ENCODE results near the gene RNU6-1. TPM values are rescaled to one million over a fixed set of nuclear protein-coding genes. Genes with fewer than 3 reads are reported as not detected.

RNU6-1 gene
- polyA plus RNA-seq, 2 of the 4 experiments (the other 2 are of a cell fraction) = not detected

- FAIRE-seq (no peak), ATAC-seq (no peak), DNase-seq (ENCODE audit: low read depth in 1 of 2, low spot score in 1 of 2) (no peak)
- Histone ChIP-seq H3K27ac (no peak overlapping the region), H3K4me3 (no peak overlapping the region), H3K4me1 (no peaks in the 10 kb centered on the region), H3K9me3 (no peaks in the 10 kb centered on the region), H3K4me2 (no peak overlapping the region)
- 82% methylated on average over 5 of the region's 6 CpGs for WGBS (ENCODE audit: missing lambda C conversion rate)
- CTCF ChIA-PET = no interaction called here
- TF ChIP-seq ZFP36 (IDR thresholded peaks at IDR 0.05; ENCODE audit: borderline replicate concordance, partially characterized antibody) = no peak
- no peak for TF ChIP-seq HOXB13 (CRISPR knock-in tag; IDR thresholded peaks at IDR 0.05; ENCODE audit: low read depth)
- no peak for TF ChIP-seq POLR2A (IDR thresholded peaks at IDR 0.05; ENCODE audit: low read length)
- TF ChIP-seq JUNB (IDR thresholded peaks at IDR 0.05) = no peak
- no peak for TF ChIP-seq JUN (IDR thresholded peaks at IDR 0.05)
- no peak for TF ChIP-seq RNF2 (IDR thresholded peaks at IDR 0.05; ENCODE audit: borderline replicate concordance, low read depth)
- no peak for TF ChIP-seq NR3C1 (IDR thresholded peaks at IDR 0.05)
- TF ChIP-seq CHD4 (IDR thresholded peaks at IDR 0.05; ENCODE audit: borderline replicate concordance) = no peak
- TF ChIP-seq CHD2 (IDR thresholded peaks at IDR 0.05; ENCODE audit: low read length, partially characterized antibody) = no peak
- no peak for TF ChIP-seq ZC3H11A (IDR thresholded peaks at IDR 0.05)
- no peak for TF ChIP-seq FOXS1 (CRISPR knock-in tag; IDR thresholded peaks at IDR 0.05)
- no peak for TF ChIP-seq ZNF302 (CRISPR knock-in tag; IDR thresholded peaks at IDR 0.05)
- POLR2A ChIA-PET = no interaction called here
Observed at GRCh38 chr15:67809866-67810265, 30.0 kb downstream of the RNU6-1 start.

GRCh38 chr15:67809441-67809840 is 30.4 kb downstream of the RNU6-1 start:
- no peak for DNase-seq (ENCODE audit: low read depth in 1 of 2, low spot score in 1 of 2)
- H3K9me3 ChIP-seq = no peaks in the 10 kb centered on the region
- CTCF ChIA-PET = interaction anchor here (0.8 kb wide), 1 partner anchor 16 kb away, joined by 3 read pairs; no protein-coding TSS in a partner anchor
- POLR2A ChIA-PET = no interaction called here
- H3K4me1 ChIP-seq = no peaks in the 10 kb centered on the region
- FAIRE-seq = no peak
- H3K27ac ChIP-seq = no peak overlapping the region
- H3K4me3 ChIP-seq = no peak overlapping the region
- H3K4me2 ChIP-seq = no peak overlapping the region
- ATAC-seq = no peak
- 76% methylated on average over 5 of the region's 5 CpGs for WGBS (ENCODE audit: missing lambda C conversion rate)
- TF ChIP-seq JUNB (IDR thresholded peaks at IDR 0.05) = no peak
- no peak for TF ChIP-seq NPAS2 (CRISPR knock-in tag; IDR thresholded peaks at IDR 0.05; ENCODE audit: borderline replicate concordance)
- no peak for TF ChIP-seq CHD4 (IDR thresholded peaks at IDR 0.05; ENCODE audit: borderline replicate concordance)
- no peak for TF ChIP-seq HOXB13 (CRISPR knock-in tag; IDR thresholded peaks at IDR 0.05; ENCODE audit: low read depth)
- no peak for TF ChIP-seq ELK1 (IDR thresholded peaks at IDR 0.05; ENCODE audit: low read depth, low read length)
- no peak for TF ChIP-seq BHLHE40 (IDR thresholded peaks at IDR 0.05; ENCODE audit: low read depth, low read length)
- no peak for TF ChIP-seq HEYL (CRISPR knock-in tag; IDR thresholded peaks at IDR 0.05)
- no peak for TF ChIP-seq MAX (IDR thresholded peaks at IDR 0.05)
- no peak for TF ChIP-seq PBX3 (IDR thresholded peaks at IDR 0.05)
- no peak for TF ChIP-seq MAFK (IDR thresholded peaks at IDR 0.05; ENCODE audit: partially characterized antibody)
- no peak for TF ChIP-seq ZFP36 (IDR thresholded peaks at IDR 0.05; ENCODE audit: borderline replicate concordance, partially characterized antibody)
- no peak for TF ChIP-seq CHD2 (IDR thresholded peaks at IDR 0.05; ENCODE audit: low read length, partially characterized antibody)

- no peak for DNase-seq (ENCODE audit: low read depth in 1 of 2, low spot score in 1 of 2)
- Histone ChIP-seq H3K4me3 (no peak overlapping the region), H3K4me1 (no peaks in the 10 kb centered on the region), H3K4me2 (no peak overlapping the region), H3K9me3 (no peaks in the 10 kb centered on the region), H3K27ac (no peak overlapping the region)
- 73% methylated on average over 7 of the region's 7 CpGs for WGBS (ENCODE audit: missing lambda C conversion rate)
- FAIRE-seq = no peak
- ChIA-PET POLR2A (no interaction called here), CTCF (interaction anchor here (0.8 to 1.5 kb wide), 3 partner anchors 15 to 352 kb away, joined by 3 to 5 read pairs (median 3); no protein-coding TSS in a partner anchor)
- no peak for ATAC-seq
- no peak for TF ChIP-seq MAFK (IDR thresholded peaks at IDR 0.05; ENCODE audit: partially characterized antibody)
- no peak for TF ChIP-seq REST (IDR thresholded peaks at IDR 0.05)
- TF ChIP-seq FOSL2 (IDR thresholded peaks at IDR 0.05) = no peak
- TF ChIP-seq FOSL2 (CRISPR knock-in tag; IDR thresholded peaks at IDR 0.05) = no peak
- TF ChIP-seq ZNF302 (CRISPR knock-in tag; IDR thresholded peaks at IDR 0.05) = no peak
- TF ChIP-seq EP300 (IDR thresholded peaks at IDR 0.05) = no peak
- no peak for TF ChIP-seq MYC (IDR thresholded peaks at IDR 0.05; ENCODE audit: borderline replicate concordance, low read length)
- no peak for TF ChIP-seq TFCP2L1 (CRISPR knock-in tag; IDR thresholded peaks at IDR 0.05)
- no peak for TF ChIP-seq MAZ (IDR thresholded peaks at IDR 0.05; ENCODE audit: borderline replicate concordance, low read depth, low read length)
- TF ChIP-seq CEBPB (IDR thresholded peaks at IDR 0.05) = no peak
- TF ChIP-seq HEYL (CRISPR knock-in tag; IDR thresholded peaks at IDR 0.05) = no peak
- TF ChIP-seq NPAS2 (CRISPR knock-in tag; IDR thresholded peaks at IDR 0.05; ENCODE audit: borderline replicate concordance) = no peak
- no peak for TF ChIP-seq KDM1A (IDR thresholded peaks at IDR 0.05; ENCODE audit: low read depth)
- no peak for TF ChIP-seq RNF2 (IDR thresholded peaks at IDR 0.05; ENCODE audit: borderline replicate concordance, low read depth)
- TF ChIP-seq POLR2AphosphoS2 (conservative IDR thresholded peaks at IDR 0.05; ENCODE audit: low read length) = no peak
- TF ChIP-seq MAX (IDR thresholded peaks at IDR 0.05) = no peak
Observed at GRCh38 chr15:67808821-67809220, 31.0 kb downstream of the RNU6-1 start.
